GM21515 (cell line): ENCODE data around the gene TFCP2.

ENCODE experiments used
- ATAC-seq: cut with Tn5 transposase; IDR thresholded peaks from one replicate; pipeline ENCODE4 v1.9.1; 2021; ENCODE audit not compliant: unreplicated experiment

The TFCP2 gene

GRCh38 chr12:51197736-51198567 lies 25.0 kb upstream of the TFCP2 start:
- no peak for ATAC-seq

- no peak for ATAC-seq
Measured at GRCh38 chr12:51196547-51196946, 23.6 kb upstream of the TFCP2 start.

GRCh38 chr12:51195841-51196240 lies 22.9 kb upstream of the TFCP2 start:
- ATAC-seq, result no peak

- no peak for ATAC-seq
Measured at GRCh38 chr12:51192284-51192671, 19.3 kb upstream of the TFCP2 start.

GRCh38 chr12:51191516-51192283 lies 18.8 kb upstream of the TFCP2 start:
- ATAC-seq, result no peak

GRCh38 chr12:51190820-51191219 lies 17.9 kb upstream of the TFCP2 start:
- ATAC-seq, result no peak

GRCh38 chr12:51189790-51190355 lies 16.9 kb upstream of the TFCP2 start:
- no peak for ATAC-seq

GRCh38 chr12:51188359-51189051 lies 15.6 kb upstream of the TFCP2 start:
- ATAC-seq, result no peak

- ATAC-seq, result no peak
Measured at GRCh38 chr12:51187370-51187987, 14.5 kb upstream of the TFCP2 start.

- ATAC-seq, result no peak
Measured at GRCh38 chr12:51186465-51187085, 13.6 kb upstream of the TFCP2 start.

GRCh38 chr12:51185171-51185717 lies 12.3 kb upstream of the TFCP2 start:
- no peak for ATAC-seq

- no peak for ATAC-seq
Measured at GRCh38 chr12:51183816-51184215, 10.9 kb upstream of the TFCP2 start.

GRCh38 chr12:51183349-51183748 lies 10.4 kb upstream of the TFCP2 start:
- no peak for ATAC-seq

GRCh38 chr12:51181558-51181957 lies 8.6 kb upstream of the TFCP2 start:
- ATAC-seq, result no peak

- no peak for ATAC-seq
Measured at GRCh38 chr12:51177897-51178296, 5.0 kb upstream of the TFCP2 start.

GRCh38 chr12:51174501-51174900 lies 1.6 kb upstream of the TFCP2 start:
- ATAC-seq, result no peak

- no peak for ATAC-seq
Measured at GRCh38 chr12:51171884-51172514, 936 bp downstream of the TFCP2 start.

GRCh38 chr12:51163795-51164194 lies 9.1 kb downstream of the TFCP2 start:
- ATAC-seq, result no peak

- ATAC-seq, result no peak
Measured at GRCh38 chr12:51162217-51162616, 10.7 kb downstream of the TFCP2 start.
